ENCODE measurements around the gene C2CD4C.
"Not testable (repeated sequence)": the region's sequence is repeated elsewhere in the genome, so short reads cannot be mapped to it uniquely, and the experiment has no call there.

Gene C2CD4C

GRCh38 chr19:412356-413355, 3.7 kb upstream of the C2CD4C start:
- TF ChIP-seq CTCF (conservative IDR thresholded peaks at IDR 0.05; ENCODE audit: control insufficient read depth, insufficient read depth, low read depth, low read length): no peak
- H3K4me3 ChIP-seq (ENCODE audit: control insufficient read depth, low read depth, low read length): no peak overlapping the region
- no peak for DNase-seq (ENCODE audit: low read depth)

GRCh38 chr19:411723-412355, 2.9 kb upstream of the C2CD4C start:
- H3K4me3 ChIP-seq (ENCODE audit: control insufficient read depth, low read depth, low read length): no peak overlapping the region
- no peak for TF ChIP-seq CTCF (conservative IDR thresholded peaks at IDR 0.05; ENCODE audit: control insufficient read depth, insufficient read depth, low read depth, low read length)
- DNase-seq (ENCODE audit: low read depth): no peak

GRCh38 chr19:411121-411722, 2.3 kb upstream of the C2CD4C start:
- not testable (repeated sequence) for DNase-seq (ENCODE audit: low read depth); H3K4me3 ChIP-seq (ENCODE audit: control insufficient read depth, low read depth, low read length)

- H3K4me3 ChIP-seq (ENCODE audit: control insufficient read depth, low read depth, low read length): no peak overlapping the region
- no peak for DNase-seq (ENCODE audit: low read depth)
- no peak for TF ChIP-seq CTCF (conservative IDR thresholded peaks at IDR 0.05; ENCODE audit: control insufficient read depth, insufficient read depth, low read depth, low read length)
Measured at GRCh38 chr19:410243-410781, 1.4 kb upstream of the C2CD4C start.

DNA sequence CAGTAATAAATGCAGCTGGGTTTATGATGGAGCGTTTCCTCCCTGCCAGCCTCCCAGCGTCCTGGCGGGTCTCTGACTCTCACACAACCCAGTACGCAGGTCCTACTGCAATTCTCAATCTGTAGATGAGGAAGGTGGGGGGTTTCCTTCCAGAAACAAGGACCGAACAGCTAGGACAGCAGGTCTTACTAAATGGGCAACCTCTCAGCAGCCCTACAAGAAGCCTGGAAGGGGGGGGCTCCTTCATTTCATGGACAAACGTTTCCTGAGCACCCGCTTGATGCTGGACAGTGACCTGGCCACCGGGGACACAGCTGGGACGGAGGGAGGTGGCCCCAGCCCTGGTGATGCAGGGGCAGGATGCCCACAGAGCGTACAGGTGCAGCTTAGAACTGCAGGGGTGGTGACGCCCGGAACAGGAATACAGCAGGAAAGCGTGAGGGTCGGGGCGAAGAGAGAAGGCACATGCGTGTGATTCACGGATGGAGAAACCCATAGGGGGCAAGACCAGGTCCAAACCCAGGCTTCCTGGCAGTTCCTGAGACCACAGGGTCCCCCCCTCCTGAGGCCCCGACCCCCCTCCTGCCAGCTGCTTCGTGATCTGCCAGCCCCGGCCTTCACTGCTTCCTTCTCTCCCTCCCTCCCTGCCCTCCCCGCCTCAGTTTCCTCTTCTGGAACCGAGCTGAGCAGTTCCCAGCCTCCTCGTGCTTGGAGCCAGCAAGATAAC, 732 bp upstream of the C2CD4C start:
- H3K4me3 ChIP-seq (ENCODE audit: control insufficient read depth, low read depth, low read length): no peak overlapping the region
- TF ChIP-seq CTCF (conservative IDR thresholded peaks at IDR 0.05; ENCODE audit: control insufficient read depth, insufficient read depth, low read depth, low read length): no peak
- DNase-seq (ENCODE audit: low read depth): no peak

GRCh38 chr19:408441-408901, 476 bp downstream of the C2CD4C start:
- H3K4me3 ChIP-seq (ENCODE audit: control insufficient read depth, low read depth, low read length): no peak overlapping the region
- no peak for TF ChIP-seq CTCF (conservative IDR thresholded peaks at IDR 0.05; ENCODE audit: control insufficient read depth, insufficient read depth, low read depth, low read length)
- no peak for DNase-seq (ENCODE audit: low read depth)
